Thyroid gland (tissue), 4 donors: Measurements from ENCODE around the gene NSMCE4A. TPM values are rescaled to one million over a fixed set of nuclear protein-coding genes. Genes with fewer than 3 reads are reported as not detected.

Experiments used
- DNase-seq, 2 donors: peaks; one replicate each; pipeline ENCODE4 v3.0.0-alpha.2; 2019
- H3K27ac ChIP-seq, 3 donors: fragments of 200-600 bp; sonication (generic); 1 replicate in 2 of 3; 2 replicates in 1 of 3; pipeline ENCODE4 v1.5.1; 2016 to 2019; ENCODE audit warnings: mild to moderate bottlenecking in 1 of 3, moderate library complexity in 1 of 3
- H3K27me3 ChIP-seq: fragments of 200-600 bp; sonication (generic); one replicate; pipeline ENCODE4 v1.5.1; 2019
- H3K36me3 ChIP-seq, 2 donors: fragments of 200-600 bp; sonication (generic); one replicate each; pipeline ENCODE4 v1.5.1; 2016 to 2019
- H3K4me1 ChIP-seq, 2 donors: fragments of 200-600 bp; sonication (generic); one replicate each; pipeline ENCODE4 v1.5.1; 2017 to 2019
- H3K4me3 ChIP-seq, 3 donors: fragments of 200-600 bp; sonication (generic); replicated peaks in 1 of 3; 1 replicate in 2 of 3; 2 replicates in 1 of 3; pipeline ENCODE4 v1.5.1; 2016; ENCODE audit warnings: mild to moderate bottlenecking in 1 of 3
- H3K9me3 ChIP-seq: fragments of 200-600 bp; sonication (generic); one replicate; pipeline ENCODE4 v1.5.1; 2017
- CTCF ChIP-seq, 6 experiments: fragments of 200-600 bp in 3 of 6; fragments of 450-650 bp in 3 of 6; sonication (generic) in 3 of 6; IDR thresholded peaks; one replicate each; pipeline ENCODE4 v1.5.1; 2016 to 2019; ENCODE audit warnings: antibody characterized with exemption in 6 of 6, mild to moderate bottlenecking in 2 of 6, inconsistent platforms in 1 of 6, moderate library complexity in 1 of 6
- POLR2A ChIP-seq, 2 donors: fragments of 450-650 bp; IDR thresholded peaks; one replicate each; pipeline ENCODE4 v1.6.1; 2017; ENCODE audit warnings: antibody characterized with exemption in 2 of 2, mild to moderate bottlenecking in 2 of 2, moderate library complexity in 1 of 2
- WGBS, 2 donors: methylation state at CpG; one replicate each; pipeline ENCODE4 v1.1.5; 2017; 5-methylcytosine and 5-hydroxymethylcytosine counted together
- intact Hi-C: fragments of 100-400 bp; cut with DNase I; formaldehyde crosslinking; loops from one replicate; pipeline ENCODE4 v1.15.1; 2023
- total RNA-seq, 4 donors: library from RNA; depleted of rRNA; stranded (reverse); fragments of >200 nt; gene quantifications; one replicate each; pipeline ENCODE4 v1.2.3, GENCODE V29; 2016

Gene NSMCE4A
- total RNA-seq, 4 donors from 2014 or later = 73.1 to 133 (median 111) TPM

- DNase-seq = no peak
Measured at GRCh38 chr10:121949049-121949448, 26.0 kb downstream of the NSMCE4A start.

GRCh38 chr10:121947343-121948330, 27.4 kb downstream of the NSMCE4A start:
- DNase-seq = no peak
- H3K27me3 ChIP-seq = no peaks in the 10 kb centered on the region
- intact Hi-C loops = no loop called here
- no peaks in the 10 kb centered on the region for H3K9me3 ChIP-seq
- WGBS, 2 donors = 91 to 92% methylated on average over 7 of the region's 7 CpGs
- no peaks in the 10 kb centered on the region for H3K36me3 ChIP-seq
- no peak overlapping the region for H3K27ac ChIP-seq
- H3K4me3 ChIP-seq = no peak overlapping the region
- peaks cover 6 to 12% of the 10 kb centered on the region in 2 donors for H3K4me1 ChIP-seq
- TF ChIP-seq CTCF (IDR thresholded peaks at IDR 0.05) (no peak), POLR2A (IDR thresholded peaks at IDR 0.05) (no peak)

More at GRCh38 chr10:121949049-121949448, 26.0 kb downstream of the NSMCE4A start:
- Histone ChIP-seq H3K9me3 (no peaks in the 10 kb centered on the region), H3K27me3 (no peaks in the 10 kb centered on the region), H3K36me3 (no peaks in the 10 kb centered on the region), H3K4me1 (peaks cover 6 to 12% of the 10 kb centered on the region in 2 donors), H3K27ac (no peak overlapping the region), H3K4me3 (no peak overlapping the region)
- WGBS, 2 donors = 24 to 37% methylated on average over 2 of the region's 2 CpGs
- intact Hi-C loops = no loop called here
- TF ChIP-seq POLR2A (IDR thresholded peaks at IDR 0.05) (no peak), CTCF (IDR thresholded peaks at IDR 0.05) (no peak)

- no peaks in the 10 kb centered on the region for H3K27me3 ChIP-seq
Measured at GRCh38 chr10:121942749-121943416, 32.1 kb downstream of the NSMCE4A start.

DNA sequence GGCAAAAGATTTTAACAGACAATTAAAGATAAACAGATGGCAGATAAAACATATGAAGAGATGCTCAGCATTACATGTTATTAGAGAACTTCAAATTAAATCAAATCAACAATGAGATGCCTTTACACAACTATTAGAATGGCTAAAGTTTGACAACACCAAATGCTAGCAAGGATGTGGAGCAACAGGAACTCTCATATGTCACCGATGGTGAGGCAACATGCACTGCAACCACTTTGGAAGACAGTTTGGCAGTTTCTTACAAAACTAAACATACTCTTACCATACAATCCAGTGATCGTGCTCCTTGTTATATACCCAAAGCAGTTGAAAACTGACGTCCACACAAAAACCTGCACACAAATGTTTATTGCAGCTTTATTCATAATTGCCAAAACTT, 33.5 kb downstream of the NSMCE4A start:
- Histone ChIP-seq H3K27me3 (no peaks in the 10 kb centered on the region), H3K4me1 (no peaks in the 10 kb centered on the region), H3K27ac (no peak overlapping the region), H3K4me3 (no peak overlapping the region), H3K36me3 (no peaks in the 10 kb centered on the region), H3K9me3 (no peaks in the 10 kb centered on the region)
- WGBS, 2 donors = 96 to 97% methylated on average over 3 of the region's 3 CpGs
- no peak for TF ChIP-seq CTCF (IDR thresholded peaks at IDR 0.05)
- TF ChIP-seq POLR2A (IDR thresholded peaks at IDR 0.05) = no peak
- DNase-seq = no peak
- intact Hi-C loops = no loop called here

More at GRCh38 chr10:121942749-121943416, 32.1 kb downstream of the NSMCE4A start:
- Histone ChIP-seq H3K9me3 (no peaks in the 10 kb centered on the region), H3K4me3 (no peak overlapping the region), H3K27ac (no peak overlapping the region), H3K4me1 (no peaks in the 10 kb centered on the region), H3K36me3 (no peaks in the 10 kb centered on the region)
- no peak for DNase-seq
- intact Hi-C loops = no loop called here
- no peak for TF ChIP-seq CTCF (IDR thresholded peaks at IDR 0.05)
- TF ChIP-seq POLR2A (IDR thresholded peaks at IDR 0.05) = no peak
- 48 to 69% methylated on average over 2 of the region's 2 CpGs for WGBS, 2 donors
